HuH-7.5 (cell line): Measurements from ENCODE around the gene CCND2.
"Not testable (repeated sequence)": the region's sequence is repeated elsewhere in the genome, so short reads cannot be mapped to it uniquely, and the experiment has no call there.

Experiments used
- DNase-seq: peaks from one replicate; pipeline ENCODE4 v3.0.0; 2011; ENCODE audit warnings: low spot score

The CCND2 gene

GRCh38 chr12:4273652-4274395 is at the start of gene CCND2:
CCND2 (plus strand) TSS chr12:4273762; CDS start chr12:4274041, 279 bp downstream.
- no peak for DNase-seq

- no peak for DNase-seq
Observed at GRCh38 chr12:4224206-4224889, 49.2 kb upstream of the CCND2 start.

- no peak for DNase-seq
Observed at GRCh38 chr12:4225571-4225970, 48.0 kb upstream of the CCND2 start.

GRCh38 chr12:4227046-4227445 is 46.5 kb upstream of the CCND2 start:
- DNase-seq: no peak

GRCh38 chr12:4228122-4228580 is 45.4 kb upstream of the CCND2 start:
- no peak for DNase-seq

GRCh38 chr12:4230526-4230925 is 43.0 kb upstream of the CCND2 start:
- no peak for DNase-seq

- DNase-seq: no peak
Observed at GRCh38 chr12:4238577-4238976, 35.0 kb upstream of the CCND2 start.

- no peak for DNase-seq
Observed at GRCh38 chr12:4239746-4240145, 33.8 kb upstream of the CCND2 start.

GRCh38 chr12:4240161-4240783 is 33.3 kb upstream of the CCND2 start:
- no peak for DNase-seq

- DNase-seq: no peak
Observed at GRCh38 chr12:4240981-4241380, 32.6 kb upstream of the CCND2 start.

GRCh38 chr12:4241592-4241991 is 32.0 kb upstream of the CCND2 start:
- DNase-seq: no peak

GRCh38 chr12:4242595-4242994 is 31.0 kb upstream of the CCND2 start:
- no peak for DNase-seq

GRCh38 chr12:4243091-4243490 is 30.5 kb upstream of the CCND2 start:
- DNase-seq: no peak

GRCh38 chr12:4243491-4244100 is 30.0 kb upstream of the CCND2 start:
- not testable (repeated sequence) for DNase-seq

- no peak for DNase-seq
Observed at GRCh38 chr12:4244868-4245267, 28.7 kb upstream of the CCND2 start.

GRCh38 chr12:4245446-4245845 is 28.1 kb upstream of the CCND2 start:
- DNase-seq: no peak

GRCh38 chr12:4246116-4246515 is 27.4 kb upstream of the CCND2 start:
- DNase-seq: no peak

- no peak for DNase-seq
Observed at GRCh38 chr12:4250691-4251090, 22.9 kb upstream of the CCND2 start.

- DNase-seq: no peak
Observed at GRCh38 chr12:4251216-4251891, 22.2 kb upstream of the CCND2 start.

GRCh38 chr12:4251967-4252366 is 21.6 kb upstream of the CCND2 start:
- DNase-seq: no peak

- DNase-seq: no peak
Observed at GRCh38 chr12:4252601-4253000, 21.0 kb upstream of the CCND2 start.
